ENCODE data around the gene NOTUM. TPM values are rescaled to one million over a fixed set of nuclear protein-coding genes. Genes with fewer than 3 reads are reported as not detected.

Gene NOTUM
- total RNA-seq, 1 donor from 2014 or later, result 1.7 TPM

DNA sequence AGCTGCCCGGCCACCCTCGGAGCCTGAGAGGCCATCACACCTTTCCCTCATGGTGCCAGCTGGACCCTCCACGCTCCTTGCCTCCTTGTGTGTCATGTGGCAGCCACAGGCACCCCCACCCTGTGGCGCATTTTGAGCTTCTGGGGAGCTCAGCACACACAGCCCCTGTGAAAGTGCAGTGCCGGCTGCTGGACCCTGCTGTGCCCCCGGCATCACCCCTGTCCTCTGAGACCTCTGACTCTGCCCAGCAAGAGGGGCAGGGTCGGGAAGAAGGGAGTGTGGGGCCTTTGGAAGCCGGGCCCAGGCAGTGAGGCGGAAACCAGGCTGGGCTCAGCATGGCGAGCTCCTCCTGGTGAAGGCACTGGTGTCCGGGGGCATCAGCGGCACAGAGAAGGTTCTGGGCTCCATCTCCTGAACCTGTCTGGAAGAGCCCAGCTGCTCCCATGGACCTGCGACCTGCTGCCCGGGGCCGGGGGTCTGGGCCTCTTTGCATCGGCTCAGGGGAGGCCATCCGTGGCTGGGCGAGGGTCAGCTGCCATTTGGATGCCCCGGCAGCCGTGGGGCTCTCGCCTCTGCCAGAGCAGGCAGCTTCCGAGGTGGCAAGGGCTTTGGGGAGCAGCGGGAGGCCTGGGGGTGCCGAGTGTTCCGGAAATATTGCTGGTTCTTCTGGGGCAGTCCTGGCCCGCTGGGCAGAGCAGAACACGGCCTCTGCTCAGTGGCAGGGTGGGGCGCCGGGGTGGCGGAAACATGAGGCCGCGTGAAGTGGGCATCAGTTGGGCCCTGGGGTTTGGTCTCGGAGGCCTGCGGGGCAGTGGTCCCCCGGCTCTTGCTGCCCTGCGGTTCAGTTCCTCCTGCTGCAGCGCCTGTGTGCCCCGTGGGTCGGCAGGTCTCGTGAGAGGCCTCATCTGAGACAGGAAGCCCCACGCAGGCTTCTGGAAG lies 43.8 kb upstream of the NOTUM start:
- H3K9me3 Mint-ChIP-seq (ENCODE audit: unreplicated experiment), result no peaks in the 10 kb centered on the region
- peak overlapping the region; percentile 42 for H3K9ac ChIP-seq (ENCODE audit: low read length)

GRCh38 chr17:82003411-82004381 lies 42.7 kb upstream of the NOTUM start:
- H3K27me3 ChIP-seq (ENCODE audit: insufficient read depth, low read length), result no peaks in the 10 kb centered on the region
- H3K9me3 ChIP-seq (ENCODE audit: insufficient read depth, low read depth, low read length), result no peaks in the 10 kb centered on the region
- H3K4me3 Mint-ChIP-seq (ENCODE audit: unreplicated experiment), result peak overlapping the region; percentile 20
- no peaks in the 10 kb centered on the region for H3K36me3 ChIP-seq (ENCODE audit: insufficient read depth, low read length)
- H3K27me3 Mint-ChIP-seq (ENCODE audit: low read depth, unreplicated experiment), result no peaks in the 10 kb centered on the region
- no peaks in the 10 kb centered on the region for H3K36me3 Mint-ChIP-seq (ENCODE audit: low read depth, unreplicated experiment)
- H3K27ac ChIP-seq (ENCODE audit: low read depth, low read length), result peak overlapping the region; percentile 69
- H4K20me1 ChIP-seq (ENCODE audit: insufficient read depth, low read length), result peaks cover 25% of the 10 kb centered on the region
- H3K27ac Mint-ChIP-seq (ENCODE audit: unreplicated experiment), result peak overlapping the region; percentile 62
- H3K4me1 Mint-ChIP-seq (ENCODE audit: low read depth, unreplicated experiment), result peaks cover 20% of the 10 kb centered on the region
- TF ChIP-seq, protein P1, sequence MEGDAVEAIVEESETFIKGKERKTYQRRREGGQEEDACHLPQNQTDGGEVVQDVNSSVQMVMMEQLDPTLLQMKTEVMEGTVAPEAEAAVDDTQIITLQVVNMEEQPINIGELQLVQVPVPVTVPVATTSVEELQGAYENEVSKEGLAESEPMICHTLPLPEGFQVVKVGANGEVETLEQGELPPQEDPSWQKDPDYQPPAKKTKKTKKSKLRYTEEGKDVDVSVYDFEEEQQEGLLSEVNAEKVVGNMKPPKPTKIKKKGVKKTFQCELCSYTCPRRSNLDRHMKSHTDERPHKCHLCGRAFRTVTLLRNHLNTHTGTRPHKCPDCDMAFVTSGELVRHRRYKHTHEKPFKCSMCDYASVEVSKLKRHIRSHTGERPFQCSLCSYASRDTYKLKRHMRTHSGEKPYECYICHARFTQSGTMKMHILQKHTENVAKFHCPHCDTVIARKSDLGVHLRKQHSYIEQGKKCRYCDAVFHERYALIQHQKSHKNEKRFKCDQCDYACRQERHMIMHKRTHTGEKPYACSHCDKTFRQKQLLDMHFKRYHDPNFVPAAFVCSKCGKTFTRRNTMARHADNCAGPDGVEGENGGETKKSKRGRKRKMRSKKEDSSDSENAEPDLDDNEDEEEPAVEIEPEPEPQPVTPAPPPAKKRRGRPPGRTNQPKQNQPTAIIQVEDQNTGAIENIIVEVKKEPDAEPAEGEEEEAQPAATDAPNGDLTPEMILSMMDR (IDR thresholded peaks at IDR 0.05; ENCODE audit: insufficient read depth, low read depth, low read length), result no peak
- no peak for TF ChIP-seq EZH2 (IDR thresholded peaks at IDR 0.05; ENCODE audit: insufficient read depth, low read length)
- FAIRE-seq, result peak; percentile 71
- peaks cover 46% of the 10 kb centered on the region for H3K4me1 ChIP-seq (ENCODE audit: insufficient read depth, low read length)
- peak overlapping the region; percentile 26 for H2AFZ ChIP-seq (ENCODE audit: low read depth, low read length)
- no peaks in the 10 kb centered on the region for H3K79me2 ChIP-seq (ENCODE audit: insufficient read depth, low read length)
- peak overlapping the region; percentile 69 for H3K4me2 ChIP-seq (ENCODE audit: low read length)
- peak; percentile 93 for DNase-seq (ENCODE audit: low read depth)
- no peak overlapping the region for H3K4me3 ChIP-seq (ENCODE audit: insufficient read depth, low read depth, low read length)
- peak overlapping the region; percentile 42 for H3K9ac ChIP-seq (ENCODE audit: low read length)
- H3K9me3 Mint-ChIP-seq (ENCODE audit: unreplicated experiment), result no peaks in the 10 kb centered on the region

More for the DNA sequence above, 43.8 kb upstream of the NOTUM start:
- Histone ChIP-seq H3K9me3 (ENCODE audit: insufficient read depth, low read depth, low read length) (no peaks in the 10 kb centered on the region), H3K4me3 (ENCODE audit: insufficient read depth, low read depth, low read length) (no peak overlapping the region), H4K20me1 (ENCODE audit: insufficient read depth, low read length) (peaks cover 20% of the 10 kb centered on the region), H3K27ac (ENCODE audit: low read depth, low read length) (peak overlapping the region; percentile 57), H3K4me2 (ENCODE audit: low read length) (peak overlapping the region; percentile 69), H2AFZ (ENCODE audit: low read depth, low read length) (no peak overlapping the region), H3K79me2 (ENCODE audit: insufficient read depth, low read length) (no peaks in the 10 kb centered on the region), H3K36me3 (ENCODE audit: insufficient read depth, low read length) (no peaks in the 10 kb centered on the region), H3K27me3 (ENCODE audit: insufficient read depth, low read length) (no peaks in the 10 kb centered on the region), H3K4me1 (ENCODE audit: insufficient read depth, low read length) (peaks cover 46% of the 10 kb centered on the region)
- H3K27ac Mint-ChIP-seq (ENCODE audit: unreplicated experiment), result peak overlapping the region; percentile 26
- H3K27me3 Mint-ChIP-seq (ENCODE audit: low read depth, unreplicated experiment), result no peaks in the 10 kb centered on the region
- peaks cover 20% of the 10 kb centered on the region for H3K4me1 Mint-ChIP-seq (ENCODE audit: low read depth, unreplicated experiment)
- H3K4me3 Mint-ChIP-seq (ENCODE audit: unreplicated experiment), result no peak overlapping the region
- DNase-seq (ENCODE audit: low read depth) (no peak), FAIRE-seq (no peak)
- TF ChIP-seq, protein P1 (IDR thresholded peaks at IDR 0.05; ENCODE audit: insufficient read depth, low read depth, low read length), result no peak
- no peak for TF ChIP-seq EZH2 (IDR thresholded peaks at IDR 0.05; ENCODE audit: insufficient read depth, low read length)
- no peaks in the 10 kb centered on the region for H3K36me3 Mint-ChIP-seq (ENCODE audit: low read depth, unreplicated experiment)
